Peyer's patch (tissue), 4 donors: ENCODE results near the gene CACNA2D3. TPM values are rescaled to one million over a fixed set of nuclear protein-coding genes. Genes with fewer than 3 reads are reported as not detected.

Source experiments
- DNase-seq, 3 donors: peaks; one replicate each; pipeline ENCODE4 v3.0.0-alpha.2; 2017 to 2019
- H3K27ac ChIP-seq, 4 donors: fragments of 200-600 bp; sonication (generic); one replicate each; pipeline ENCODE4 v1.5.1; 2016 to 2019
- H3K27me3 ChIP-seq, 2 donors: fragments of 200-600 bp; sonication (generic); one replicate each; pipeline ENCODE4 v1.5.1; 2019
- H3K36me3 ChIP-seq, 3 donors: fragments of 200-600 bp; sonication (generic); one replicate each; pipeline ENCODE4 v1.5.1; 2016 to 2019
- H3K4me1 ChIP-seq, 4 donors: fragments of 200-600 bp; sonication (generic); one replicate each; pipeline ENCODE4 v1.5.1; 2016 to 2019
- H3K4me3 ChIP-seq, 4 donors: fragments of 200-600 bp; sonication (generic); 1 replicate in 3 of 4; 2 replicates in 1 of 4; pipeline ENCODE4 v1.5.1; 2016 to 2019; ENCODE audit warnings: mild to moderate bottlenecking in 1 of 4
- H3K9me3 ChIP-seq, 4 donors: fragments of 200-600 bp; sonication (generic); one replicate each; pipeline ENCODE4 v1.5.1; 2016 to 2019; ENCODE audit warnings: mild to moderate bottlenecking in 1 of 4
- CTCF ChIP-seq, 6 experiments: fragments of 450-650 bp in 4 of 6; fragments of 200-600 bp in 2 of 6; sonication (generic) in 1 of 6; IDR thresholded peaks; one replicate each; pipeline ENCODE4 v1.5.1; 2017 to 2019; ENCODE audit warnings: antibody characterized with exemption in 6 of 6, mild to moderate bottlenecking in 3 of 6, moderate library complexity in 1 of 6
- POLR2A ChIP-seq, 2 donors: fragments of 450-650 bp; IDR thresholded peaks; one replicate each; pipeline ENCODE4 v1.5.1; 2017; ENCODE audit warnings: antibody characterized with exemption in 2 of 2, mild to moderate bottlenecking in 2 of 2, moderate library complexity in 2 of 2
- total RNA-seq, 4 donors: library from RNA; depleted of rRNA; stranded (reverse); fragments of >200 nt; gene quantifications; one replicate each; pipeline ENCODE4 v1.1.0, GENCODE V29; 2016

Gene CACNA2D3
- total RNA-seq, 4 donors from 2014 or later: 0.27 to 5.0 TPM; not detected in 2

GRCh38 chr3:54353946-54354345 is 231.6 kb downstream of the CACNA2D3 start:
- Histone ChIP-seq H3K27me3 (no peaks in the 10 kb centered on the region), H3K9me3 (no peaks in the 10 kb centered on the region), H3K27ac (no peak overlapping the region), H3K4me1 (no peaks in the 10 kb centered on the region), H3K36me3 (no peaks in the 10 kb centered on the region), H3K4me3 (no peak overlapping the region)
- TF ChIP-seq CTCF (IDR thresholded peaks at IDR 0.05): no peak
- no peak for TF ChIP-seq POLR2A (IDR thresholded peaks at IDR 0.05)
- DNase-seq: no peak

- Histone ChIP-seq H3K4me3 (no peak overlapping the region), H3K27me3 (no peaks in the 10 kb centered on the region), H3K36me3 (no peaks in the 10 kb centered on the region), H3K9me3 (no peaks in the 10 kb centered on the region), H3K4me1 (no peaks in the 10 kb centered on the region), H3K27ac (no peak overlapping the region)
- TF ChIP-seq POLR2A (IDR thresholded peaks at IDR 0.05) (no peak), CTCF (IDR thresholded peaks at IDR 0.05) (no peak)
- DNase-seq: no peak
Measured at GRCh38 chr3:54355800-54356199, 233.4 kb downstream of the CACNA2D3 start.

DNA sequence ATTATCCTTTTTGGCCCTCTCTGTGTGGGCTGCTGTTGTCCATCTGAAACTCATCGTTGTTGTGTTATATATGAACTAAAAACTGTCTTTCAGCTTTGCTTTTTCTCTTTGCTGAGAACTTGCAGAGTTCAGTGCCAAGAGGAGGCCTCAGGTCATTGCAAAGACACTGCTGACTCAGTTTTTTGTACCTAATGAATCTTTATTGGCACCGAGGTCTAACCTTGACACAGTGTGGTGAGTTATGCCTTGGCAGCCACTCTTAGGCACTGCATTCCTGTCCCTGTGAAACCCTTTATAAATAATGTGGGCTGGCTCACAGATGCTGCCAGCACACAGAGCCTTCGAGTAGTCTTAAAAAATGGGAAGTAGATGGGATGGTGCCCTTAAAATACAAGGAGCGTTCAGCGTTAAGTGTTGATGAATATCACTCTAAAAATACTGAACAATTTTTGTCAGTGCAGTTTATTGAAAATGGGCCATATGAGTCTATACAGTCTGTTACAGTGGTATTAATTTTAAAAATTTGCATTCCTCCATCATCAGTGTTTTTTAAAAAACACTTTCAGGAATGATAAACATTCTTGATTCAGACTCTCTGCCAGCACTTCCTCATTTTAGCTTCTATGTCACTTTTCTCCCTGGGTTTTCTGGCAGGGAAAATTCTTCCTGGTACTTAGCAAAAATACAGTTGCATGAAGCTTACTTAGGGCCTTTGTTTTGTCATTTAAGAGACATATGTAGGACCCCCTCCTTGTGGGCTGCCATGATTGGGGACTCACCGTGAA is 234.1 kb downstream of the CACNA2D3 start:
- H3K9me3 ChIP-seq: no peaks in the 10 kb centered on the region
- TF ChIP-seq POLR2A (IDR thresholded peaks at IDR 0.05): no peak
- TF ChIP-seq CTCF (IDR thresholded peaks at IDR 0.05): no peak
- H3K27me3 ChIP-seq: no peaks in the 10 kb centered on the region
- no peak overlapping the region for H3K4me3 ChIP-seq
- H3K36me3 ChIP-seq: no peaks in the 10 kb centered on the region
- H3K4me1 ChIP-seq: no peaks in the 10 kb centered on the region
- DNase-seq: no peak
- H3K27ac ChIP-seq: no peak overlapping the region

- TF ChIP-seq POLR2A (IDR thresholded peaks at IDR 0.05) (no peak), CTCF (IDR thresholded peaks at IDR 0.05) (no peak)
- H3K27ac ChIP-seq: no peak overlapping the region
- H3K27me3 ChIP-seq: no peaks in the 10 kb centered on the region
- no peaks in the 10 kb centered on the region for H3K4me1 ChIP-seq
- H3K36me3 ChIP-seq: no peaks in the 10 kb centered on the region
- H3K9me3 ChIP-seq: no peaks in the 10 kb centered on the region
- no peak for DNase-seq
- no peak overlapping the region for H3K4me3 ChIP-seq
Measured at GRCh38 chr3:54357301-54357700, 234.9 kb downstream of the CACNA2D3 start.

DNA sequence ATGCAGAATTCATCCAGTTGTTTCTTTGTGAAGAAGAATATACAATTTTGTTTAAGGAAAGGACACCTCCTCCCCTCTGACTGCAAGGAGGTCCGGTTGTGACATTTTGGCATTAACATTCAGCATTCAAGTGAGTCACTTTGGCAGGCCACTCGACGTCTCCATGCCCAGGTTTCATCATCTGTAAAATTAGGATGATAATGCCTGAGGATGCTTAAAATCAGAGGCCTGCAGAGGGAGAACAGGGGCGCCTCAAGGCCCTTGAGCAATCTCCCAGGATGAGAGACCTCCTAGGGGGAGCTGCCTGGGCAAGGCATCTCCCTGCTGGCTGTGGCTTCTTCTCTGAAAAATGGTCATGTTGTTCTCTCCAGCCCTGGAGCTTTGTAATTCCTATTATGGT is 236.0 kb downstream of the CACNA2D3 start:
- H3K4me1 ChIP-seq: no peaks in the 10 kb centered on the region
- no peak for TF ChIP-seq POLR2A (IDR thresholded peaks at IDR 0.05)
- no peak for TF ChIP-seq CTCF (IDR thresholded peaks at IDR 0.05)
- H3K9me3 ChIP-seq: no peaks in the 10 kb centered on the region
- no peak overlapping the region for H3K27ac ChIP-seq
- DNase-seq: no peak
- H3K4me3 ChIP-seq: no peak overlapping the region
- H3K36me3 ChIP-seq: no peaks in the 10 kb centered on the region
- no peaks in the 10 kb centered on the region for H3K27me3 ChIP-seq
